NCI-H1694 (cell line): Measurements from ENCODE around the gene CACNA1C.
"Not testable (repeated sequence)": the region's sequence is repeated elsewhere in the genome, so short reads cannot be mapped to it uniquely, and the experiment has no call there.

Experiments used
- DNase-seq: peaks from one replicate; lab custom pipeline; 2025; lab: John Stamatoyannopoulos, UW

CACNA1C gene

DNA sequence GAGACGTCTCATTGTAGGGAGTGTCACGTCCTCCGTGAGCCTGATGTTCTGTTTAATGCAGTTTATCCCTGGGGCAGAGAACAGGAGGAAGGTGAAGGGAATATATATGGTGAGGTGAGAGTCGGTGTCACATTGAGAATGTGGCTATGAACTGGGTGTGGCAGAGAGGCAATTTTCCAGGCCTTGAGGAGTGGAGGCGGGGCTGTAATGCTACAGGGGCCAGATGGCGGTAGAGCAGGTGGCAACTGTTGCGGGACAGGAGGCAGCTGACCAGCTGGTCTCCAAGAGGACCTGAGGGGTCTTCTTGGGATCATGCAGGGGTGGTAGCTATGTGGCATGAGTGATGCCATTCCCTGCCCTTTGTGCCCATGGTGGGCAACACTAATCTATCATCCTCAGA is 59.6 kb downstream of the CACNA1C start:
- no peak for DNase-seq

DNA sequence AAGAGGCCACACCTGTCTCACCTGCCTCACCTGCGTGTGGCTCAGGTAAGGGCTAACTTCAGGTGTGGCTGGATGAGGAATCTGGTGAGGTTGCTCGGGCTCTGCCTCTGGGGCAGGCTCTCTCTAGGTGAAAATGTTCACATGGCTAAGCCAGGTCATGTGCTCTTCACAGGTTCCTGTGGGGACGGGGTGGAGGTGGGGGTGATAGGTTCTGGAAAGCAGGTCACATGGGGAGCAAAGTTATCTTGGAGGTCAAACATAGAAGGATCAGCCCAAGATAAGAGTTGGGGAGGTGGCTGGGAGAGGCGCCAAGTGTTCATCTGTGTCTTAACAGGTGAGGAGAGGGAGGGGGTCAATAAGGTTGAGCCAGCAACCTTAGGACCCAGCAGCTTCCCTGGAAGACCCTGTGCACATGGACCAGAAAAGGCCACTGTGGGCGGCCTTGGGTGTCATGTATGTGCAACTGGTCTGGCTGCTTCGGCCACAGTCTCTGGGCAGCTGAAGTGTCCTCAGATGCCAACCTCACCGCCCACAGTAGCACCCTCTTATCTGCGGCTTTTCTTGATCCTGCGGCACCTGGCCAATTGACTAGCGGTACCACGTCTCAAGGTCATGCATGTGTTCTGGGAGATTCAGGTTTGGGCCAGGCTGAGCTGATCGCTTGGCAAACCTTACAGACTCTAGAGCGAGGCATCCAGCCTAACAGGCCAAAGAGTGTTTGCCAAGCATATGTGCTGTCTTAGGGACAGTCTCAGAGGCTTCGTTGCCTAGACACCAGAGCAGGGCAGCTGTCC is 60.5 kb downstream of the CACNA1C start:
- DNase-seq, result no peak

DNA sequence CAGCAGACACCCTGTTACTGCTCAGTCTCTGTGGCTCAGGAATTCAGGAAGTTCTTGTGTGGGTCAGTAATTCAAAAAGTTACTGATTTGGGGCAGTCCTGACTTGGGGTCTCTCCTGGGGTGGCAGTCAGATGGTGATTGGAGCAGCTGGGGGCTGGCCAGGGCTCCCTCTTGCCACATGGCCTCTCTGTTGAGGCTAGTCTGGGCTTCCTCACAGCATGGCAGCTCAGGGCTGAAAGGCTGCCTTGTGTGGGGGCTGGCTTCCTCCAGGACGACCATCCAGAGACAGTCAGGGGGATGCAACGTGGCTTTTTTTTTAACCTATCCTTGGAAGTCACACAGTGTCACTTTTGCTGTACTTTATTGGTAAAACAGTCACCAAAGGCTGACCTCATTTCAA is 61.3 kb downstream of the CACNA1C start:
- no peak for DNase-seq

DNA sequence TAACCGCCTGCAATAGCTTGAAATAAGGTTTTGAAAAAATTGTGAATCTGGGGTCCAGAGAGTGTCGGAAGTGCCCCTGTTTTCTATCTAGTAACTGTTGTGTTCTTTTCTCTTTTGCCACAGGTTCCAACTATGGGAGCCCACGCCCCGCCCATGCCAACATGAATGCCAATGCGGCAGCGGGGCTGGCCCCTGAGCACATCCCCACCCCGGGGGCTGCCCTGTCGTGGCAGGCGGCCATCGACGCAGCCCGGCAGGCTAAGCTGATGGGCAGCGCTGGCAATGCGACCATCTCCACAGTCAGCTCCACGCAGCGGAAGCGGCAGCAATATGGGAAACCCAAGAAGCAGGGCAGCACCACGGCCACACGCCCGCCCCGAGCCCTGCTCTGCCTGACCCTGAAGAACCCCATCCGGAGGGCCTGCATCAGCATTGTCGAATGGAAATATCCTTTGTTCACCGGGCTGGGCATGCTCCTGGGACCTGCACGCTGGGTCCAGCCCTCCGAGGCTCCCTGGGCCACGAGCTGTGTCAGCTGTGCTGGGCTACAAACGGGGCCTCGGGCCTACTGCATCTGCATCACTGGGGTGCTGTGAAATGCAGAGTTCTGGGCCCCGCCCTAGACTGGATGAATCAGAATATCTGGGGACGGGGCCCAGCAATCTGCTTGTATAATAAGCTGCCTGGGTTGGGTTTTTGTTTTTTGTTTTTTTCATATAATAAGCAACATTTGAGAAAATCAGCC is 62.5 kb downstream of the CACNA1C start:
- DNase-seq, result no peak

DNA sequence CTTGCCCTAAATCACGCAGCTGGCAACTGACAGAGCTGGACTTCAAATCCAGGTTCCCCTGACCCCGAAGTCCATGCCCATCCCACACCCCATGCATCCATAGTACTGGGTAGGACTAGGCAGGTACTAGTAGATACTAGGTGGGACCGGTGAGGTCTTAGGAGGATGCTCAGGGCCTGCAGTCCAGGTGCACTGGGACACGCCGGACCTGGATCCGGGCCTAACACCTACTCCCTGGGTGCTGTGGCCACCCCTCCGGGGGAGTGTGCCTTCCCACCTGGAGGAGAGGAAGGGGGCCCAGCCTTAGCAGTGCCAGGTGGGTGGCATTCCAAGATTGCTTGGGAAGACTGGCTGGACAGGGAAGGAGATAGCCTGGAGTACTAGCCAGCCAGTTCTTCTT is 64.8 kb downstream of the CACNA1C start:
- no peak for DNase-seq

DNA sequence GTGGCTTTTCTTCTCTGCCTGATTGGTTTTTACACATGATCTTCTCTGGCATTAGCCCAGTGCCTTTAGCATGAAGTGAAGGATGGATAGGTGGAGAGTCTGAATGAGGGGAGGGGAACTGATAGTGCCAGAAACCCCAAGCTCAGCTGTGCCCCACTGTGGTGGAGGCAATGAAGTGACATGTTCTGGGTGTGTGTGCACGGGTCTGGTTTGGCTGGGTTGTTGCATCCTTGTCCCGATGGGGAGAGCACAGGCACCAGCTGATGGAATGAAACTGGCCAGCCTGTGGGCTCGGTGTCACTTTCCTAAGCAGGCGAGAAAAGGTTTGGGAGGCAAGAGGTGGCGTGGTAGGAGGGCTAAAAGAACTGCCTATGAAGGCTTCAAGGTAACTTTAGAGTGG is 65.3 kb downstream of the CACNA1C start:
- no peak for DNase-seq

DNA sequence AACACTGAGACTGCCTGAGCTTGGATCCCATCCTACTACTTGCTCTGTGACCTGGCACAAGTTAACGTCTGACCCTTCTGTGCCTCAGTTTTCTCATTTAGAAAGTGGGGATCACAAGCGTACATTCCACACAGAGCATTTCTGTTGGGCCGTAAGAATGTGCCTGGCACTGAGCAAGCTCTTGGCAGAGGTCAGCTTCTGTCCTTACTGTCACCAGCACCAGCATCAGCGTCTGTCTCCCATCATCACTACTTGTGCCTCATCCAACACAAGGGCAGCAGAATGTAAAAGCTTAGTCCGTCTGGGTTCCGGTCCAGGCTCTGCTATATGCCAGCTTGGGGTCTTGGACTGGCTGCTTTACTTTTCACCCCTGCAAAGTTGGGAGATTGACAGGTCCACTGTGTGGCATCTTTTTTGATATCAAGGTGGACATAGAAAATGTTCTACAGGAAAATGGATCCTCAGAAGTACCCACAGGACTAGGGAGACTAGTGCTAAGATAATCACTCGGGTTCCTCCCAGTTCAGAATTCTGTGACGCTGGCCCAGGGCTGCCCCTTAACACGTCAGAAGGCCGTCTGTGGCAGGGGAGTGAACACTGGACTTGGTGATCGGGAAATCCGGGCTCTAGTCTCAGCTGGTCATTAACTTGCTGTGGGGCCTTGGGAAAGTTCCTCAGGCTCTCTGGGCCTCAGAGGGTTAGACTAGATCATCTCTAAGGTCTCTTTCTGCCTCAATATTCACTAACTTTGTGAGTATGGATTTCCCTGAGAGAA is 65.9 kb downstream of the CACNA1C start:
- DNase-seq, result no peak

DNA sequence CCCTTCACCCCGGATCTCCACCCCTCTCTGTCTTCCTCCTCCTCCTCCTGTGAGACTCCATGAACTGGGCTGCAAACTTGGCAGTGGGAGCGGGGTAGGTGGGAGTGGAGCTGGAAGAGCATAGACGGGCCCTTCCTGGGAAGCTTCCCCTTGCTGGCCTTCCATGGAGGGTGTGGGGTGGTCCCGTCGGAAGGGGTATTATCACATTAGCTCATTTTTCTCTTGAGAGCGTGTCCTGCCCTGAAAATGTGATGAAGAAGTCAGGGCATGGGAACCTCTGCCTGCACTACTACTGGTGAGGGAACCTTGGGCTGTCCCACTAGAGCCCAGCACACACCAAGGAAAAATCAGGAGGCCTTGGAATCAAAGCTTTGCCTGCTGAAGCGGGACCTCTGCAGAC is 66.5 kb downstream of the CACNA1C start:
- DNase-seq, result no peak

DNA sequence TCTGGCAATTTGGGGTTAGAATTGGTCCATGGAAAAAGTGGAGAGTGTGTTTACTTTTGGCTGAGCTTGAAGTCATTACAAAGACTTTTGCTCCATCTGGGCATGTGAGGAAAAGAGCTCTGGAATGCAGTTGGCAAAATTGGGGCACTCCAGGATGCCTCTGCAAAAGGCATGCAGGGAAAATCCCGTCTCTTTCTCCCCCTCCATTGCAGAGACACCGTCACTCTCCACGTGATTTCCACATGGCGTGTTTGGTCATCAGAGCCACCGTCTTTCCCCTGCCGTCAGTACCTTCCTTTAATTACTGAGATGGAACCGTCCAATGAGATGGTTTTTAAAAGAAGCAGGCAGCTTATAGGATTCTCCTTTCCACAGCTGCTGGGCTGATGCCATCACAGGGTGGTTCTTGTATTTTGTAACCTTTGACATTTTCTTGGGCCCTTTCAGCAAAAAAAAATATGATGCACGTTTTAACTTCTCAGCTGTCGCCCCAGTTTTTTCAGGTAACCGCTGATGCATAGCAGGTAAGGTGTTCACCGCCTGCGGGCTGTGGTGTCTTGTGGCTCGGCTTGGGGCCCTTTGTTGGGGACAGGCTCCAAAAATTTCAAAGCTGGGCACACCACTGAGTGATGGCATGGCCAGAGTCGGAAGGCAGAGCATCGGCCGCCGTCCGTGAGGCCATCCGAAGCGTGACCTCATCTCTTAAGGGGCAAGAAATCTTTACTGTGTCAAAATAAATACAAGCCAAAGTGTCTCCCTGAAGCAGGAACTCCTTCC is 68.4 kb downstream of the CACNA1C start:
- no peak for DNase-seq

DNA sequence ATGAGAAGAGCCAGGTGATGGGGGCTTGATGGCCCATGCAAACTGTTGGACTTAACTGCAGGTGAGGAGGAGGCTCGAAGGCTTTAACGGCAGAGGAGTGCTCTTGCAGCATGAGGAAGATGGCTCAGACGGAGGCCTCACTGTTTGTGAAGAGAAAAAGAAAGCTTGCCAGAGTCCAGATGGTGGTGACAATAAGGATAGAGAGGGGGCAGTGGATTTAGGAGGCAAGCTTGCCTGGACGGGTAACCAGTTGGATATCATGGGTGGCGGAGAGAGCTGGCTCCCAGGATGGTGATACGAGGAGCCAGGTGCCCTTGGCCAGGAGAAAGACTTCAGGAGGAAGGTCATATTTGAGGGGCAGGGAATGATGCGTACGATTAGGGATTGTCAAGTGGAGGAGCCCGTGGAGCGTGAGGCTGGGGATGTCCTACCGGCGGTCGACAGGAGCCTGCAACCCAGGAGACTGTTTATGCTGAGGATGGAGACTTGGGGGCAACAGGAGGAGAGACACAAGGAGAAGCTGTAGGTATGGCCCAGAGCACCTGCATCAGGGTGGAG is 71.8 kb downstream of the CACNA1C start:
- DNase-seq, result no peak

DNA sequence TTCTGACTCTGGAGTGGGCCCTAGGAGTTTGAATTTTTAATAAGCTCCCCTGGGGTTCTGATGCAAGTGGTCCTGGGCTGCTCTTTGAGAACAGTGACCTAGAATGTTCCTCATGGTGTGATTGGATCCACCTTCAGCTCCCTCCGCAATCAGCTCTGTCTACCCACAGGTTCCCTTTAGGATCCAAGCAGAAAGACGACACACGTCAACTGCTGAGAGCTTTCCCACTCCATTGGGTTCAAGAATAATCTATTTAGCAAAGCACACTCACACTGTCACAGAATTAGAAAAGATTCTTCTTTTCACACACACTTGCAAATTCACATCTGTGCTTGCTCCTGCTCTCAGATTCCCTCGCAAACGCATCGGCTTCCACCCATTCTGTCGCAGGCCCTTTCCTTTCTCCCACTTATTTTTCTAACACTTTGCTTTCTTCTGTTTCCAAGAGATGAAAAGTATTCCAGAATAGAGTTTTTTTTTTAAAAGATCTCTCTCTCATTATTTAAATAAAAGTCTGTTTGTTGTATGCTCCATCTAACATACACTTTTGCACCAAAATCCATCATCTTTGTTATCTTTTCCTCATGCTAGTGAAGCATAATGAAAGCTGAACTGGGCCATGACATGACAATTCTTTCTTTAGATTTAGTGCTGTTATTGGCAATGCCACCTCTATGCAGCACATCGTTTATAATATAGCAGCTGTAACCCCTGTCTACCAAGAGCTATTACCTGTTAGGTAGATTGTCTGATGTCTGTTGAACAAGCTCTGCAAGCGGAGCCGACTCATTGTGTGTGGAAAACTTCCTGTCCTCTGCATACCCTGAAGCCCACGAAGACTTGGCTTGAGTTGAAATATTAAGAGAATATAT is 73.1 kb downstream of the CACNA1C start:
- no peak for DNase-seq

DNA sequence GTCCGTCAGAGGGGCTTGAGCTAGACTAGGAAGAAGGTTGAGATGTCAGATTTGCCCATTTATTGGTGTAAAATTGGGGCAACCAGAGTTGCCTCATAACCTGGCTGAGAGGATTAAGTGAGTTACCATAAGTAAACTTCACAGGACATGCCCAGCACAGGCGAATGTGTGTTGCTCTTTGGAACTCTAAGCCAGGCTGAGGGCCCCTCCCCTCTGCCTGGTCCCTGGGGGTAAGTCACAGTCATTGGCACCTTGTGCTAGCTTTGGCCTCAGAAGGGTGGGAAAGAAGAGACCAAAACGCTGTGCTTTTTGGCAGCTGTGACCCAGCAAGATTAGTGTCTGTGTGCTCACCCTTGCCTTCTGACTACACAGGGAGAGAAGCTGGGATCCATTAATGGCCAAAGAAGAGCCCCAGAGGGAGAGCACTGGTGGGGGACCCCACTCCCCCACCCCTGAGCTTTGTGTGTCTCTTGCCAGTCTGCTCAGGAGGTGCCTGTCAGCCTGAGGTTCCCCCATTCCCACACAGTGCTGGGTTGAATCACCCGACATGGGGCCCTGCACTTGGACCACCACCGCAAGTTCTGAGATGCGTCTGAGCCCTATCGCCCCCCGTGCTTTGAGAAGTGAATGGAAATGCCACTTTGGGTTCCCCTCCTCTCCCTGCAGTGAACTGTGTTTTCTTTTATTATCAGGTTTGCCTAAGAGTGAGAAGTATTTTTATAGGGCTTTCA is 74.1 kb downstream of the CACNA1C start:
- DNase-seq, result no peak

DNA sequence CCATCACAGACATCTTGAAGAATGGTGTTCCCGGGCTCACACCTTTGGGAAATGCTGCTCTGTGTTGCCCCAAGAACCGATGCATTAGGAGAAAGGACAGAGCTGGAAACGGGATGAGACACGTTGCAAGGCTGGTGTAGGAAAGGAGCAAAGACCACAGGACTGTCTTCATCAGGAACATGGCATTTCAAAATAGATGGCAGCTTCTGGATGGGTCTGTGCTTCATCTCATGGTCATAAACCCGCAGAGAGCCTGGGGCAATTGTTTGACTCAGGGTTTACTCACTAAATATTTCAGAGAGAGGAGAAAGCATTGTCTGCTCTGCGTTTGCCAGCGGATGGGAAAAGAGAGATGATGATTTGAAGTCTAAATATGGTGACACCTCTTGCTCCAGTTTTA is 76.3 kb downstream of the CACNA1C start:
- no peak for DNase-seq

DNA sequence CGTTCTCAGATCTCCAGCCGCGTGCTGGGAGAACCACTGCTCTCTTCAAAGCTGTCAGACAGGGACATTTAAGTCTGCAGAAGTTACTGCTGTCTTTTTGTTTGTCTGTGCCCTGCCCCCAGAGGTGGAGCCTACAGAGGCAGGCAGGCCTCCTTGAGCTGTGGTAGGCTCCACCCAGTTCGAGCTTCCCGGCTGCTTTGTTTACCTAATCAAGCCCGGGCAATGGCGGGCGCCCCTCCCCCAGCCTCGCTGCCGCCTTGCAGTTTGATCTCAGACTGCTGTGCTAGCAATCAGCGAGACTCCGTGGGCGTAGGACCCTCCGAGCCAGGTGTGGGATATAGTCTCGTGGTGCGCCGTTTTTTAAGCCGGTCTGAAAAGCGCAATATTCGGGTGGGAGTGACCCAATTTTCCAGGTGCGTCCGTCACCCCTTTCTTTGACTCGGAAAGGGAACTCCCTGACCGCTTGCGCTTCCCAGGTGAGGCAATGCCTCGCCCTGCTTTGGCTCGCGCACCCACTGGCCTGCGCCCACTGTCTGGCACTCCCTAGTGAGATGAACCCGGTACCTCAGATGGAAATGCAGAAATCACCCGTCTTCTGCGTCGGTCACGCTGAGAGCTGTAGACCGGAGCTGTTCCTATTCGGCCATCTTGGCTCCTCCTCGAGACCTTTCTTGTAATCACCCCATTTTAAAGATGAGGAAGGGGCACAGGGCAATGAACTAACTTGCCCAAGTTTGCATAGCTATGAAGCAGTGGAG is 83.1 kb downstream of the CACNA1C start:
- not testable (repeated sequence) for DNase-seq

DNA sequence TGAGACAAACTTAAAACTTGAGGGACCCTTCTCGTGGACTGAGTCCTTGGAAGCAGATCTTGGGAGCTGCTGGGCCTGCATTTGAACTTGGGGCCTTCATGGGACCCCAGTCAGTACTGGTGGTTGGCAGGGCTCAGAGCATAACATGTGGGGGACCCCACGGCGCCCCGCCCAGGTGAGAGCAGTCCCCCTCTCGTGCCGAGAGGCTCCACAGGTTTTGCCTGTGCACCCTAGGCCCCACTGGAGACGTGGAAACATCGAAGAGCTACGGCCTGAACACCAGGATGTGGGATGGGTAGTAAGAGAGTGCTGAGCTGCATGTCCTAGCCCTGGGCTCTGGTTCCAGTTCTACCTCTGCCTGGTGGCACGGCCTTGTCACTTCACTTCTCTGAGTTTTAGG is 84.1 kb downstream of the CACNA1C start:
- DNase-seq, result no peak

DNA sequence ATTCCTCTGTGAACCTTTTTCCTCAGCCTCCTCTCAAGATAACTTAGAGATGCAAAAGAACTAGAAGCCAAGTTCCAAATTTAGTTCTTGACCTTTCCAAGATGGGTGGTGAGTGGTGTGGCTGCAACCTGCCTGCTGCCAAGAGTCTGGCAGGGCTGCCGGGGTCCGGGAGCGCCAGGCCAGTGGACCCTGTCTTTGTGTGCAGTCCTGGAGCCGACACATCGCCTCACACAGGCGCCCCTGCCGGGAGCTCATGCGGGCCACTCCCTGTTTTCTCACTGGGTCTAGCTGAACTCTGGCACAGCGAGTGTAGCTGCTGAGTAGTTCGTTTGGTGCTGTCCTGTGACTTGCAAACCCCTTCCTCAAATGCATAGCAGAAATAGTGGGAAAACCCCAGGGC is 84.9 kb downstream of the CACNA1C start:
- DNase-seq, result no peak

DNA sequence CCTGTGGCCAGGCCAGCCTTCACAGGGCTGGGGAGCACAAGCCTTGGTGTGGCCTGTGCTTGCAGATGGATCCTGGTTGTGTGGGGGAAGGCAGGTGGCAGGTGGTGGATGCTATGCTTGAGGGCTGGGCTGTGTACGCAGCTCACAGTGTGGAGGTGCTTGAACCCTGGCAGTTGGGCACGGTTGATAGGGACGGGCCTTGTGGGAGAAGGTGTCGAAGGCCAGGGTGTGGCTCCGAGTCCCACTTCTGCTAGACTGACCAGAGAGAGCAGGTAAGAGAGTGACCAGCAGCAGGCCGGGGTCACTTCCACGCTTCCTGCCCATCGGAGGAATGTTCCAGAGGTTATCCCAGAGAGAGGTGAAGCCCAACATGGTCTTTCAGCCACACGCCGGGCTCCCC is 85.5 kb downstream of the CACNA1C start:
- DNase-seq, result no peak

DNA sequence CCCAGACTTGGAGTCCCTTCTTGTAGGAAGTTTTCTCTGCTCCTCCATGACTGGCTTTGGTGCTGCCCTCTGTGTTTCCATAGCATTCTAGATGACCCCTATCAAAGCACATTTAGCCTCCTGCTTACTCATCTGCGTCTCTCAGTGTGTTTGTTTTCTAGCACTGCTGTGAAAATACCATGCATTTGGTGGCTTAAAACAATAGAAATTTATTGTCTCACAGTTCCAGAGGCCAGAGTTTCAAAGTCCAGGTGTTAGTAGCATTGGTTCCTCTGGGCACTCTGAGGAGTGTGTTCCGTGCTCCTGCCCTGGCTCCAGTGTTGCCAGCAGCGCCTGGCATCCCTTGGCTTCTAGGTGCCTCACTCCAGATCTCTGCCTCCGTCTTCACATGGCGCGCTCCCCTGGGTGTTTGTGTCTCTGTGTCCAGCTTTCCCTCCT is 86.1 kb downstream of the CACNA1C start:
- DNase-seq, result no peak

DNA sequence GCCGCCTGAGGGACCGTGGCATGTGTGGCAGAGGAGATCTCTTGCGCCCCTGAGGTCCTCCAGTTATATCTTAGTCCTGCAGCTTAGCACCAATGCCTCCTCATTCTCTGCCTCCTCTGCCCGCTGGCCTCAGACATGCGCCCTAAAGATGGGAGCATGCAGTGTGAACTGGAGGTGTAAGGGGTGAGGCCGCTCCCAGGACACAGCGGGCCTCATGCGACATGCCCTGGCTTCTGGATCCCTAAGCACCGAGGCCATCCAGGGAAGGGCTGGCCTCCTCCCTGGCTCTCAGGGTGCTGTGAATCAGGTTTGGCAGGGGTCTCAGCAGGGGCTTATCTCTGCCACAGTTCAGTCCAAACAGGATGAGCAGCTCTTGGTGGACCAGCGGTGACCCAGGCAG is 86.9 kb downstream of the CACNA1C start:
- no peak for DNase-seq
